IMR-90 (cell line): ENCODE data around the gene TPCN1. TPM values are rescaled to one million over a fixed set of nuclear protein-coding genes. Genes with fewer than 3 reads are reported as not detected.

ENCODE experiments used
- ATAC-seq: fragments of 200-7000 bp; cut with Tn5 transposase; 2 replicates; pipeline ENCODE4 v1.9.1; 2020; ENCODE audit warnings: low read depth, mild to moderate bottlenecking, moderate library complexity
- BruUV-seq: library from RNA; stranded (reverse); fragments of 400-500 nt; replicated peaks from 2 replicates; lab custom pipeline; 2021; lab: Mats Ljungman, UMichigan
- CTCF ChIA-PET: fragments of 300-600 bp; formaldehyde crosslinking; extraction: SDS; loops from one replicate; lab custom pipeline; 2021; ENCODE audit warnings: antibody characterized with exemption; lab: Yijun Ruan, JAX
- POLR2A ChIA-PET: fragments of 300-600 bp; sonication (Branson Sonifier 250); formaldehyde crosslinking; loops from one replicate; lab custom pipeline; 2022; ENCODE audit warnings: antibody characterized with exemption; ENCODE audit not compliant: unreplicated experiment; lab: Charles Lee
- DNase-seq: peaks from one replicate; pipeline ENCODE4 v3.0.0; 2013
- H2AFZ ChIP-seq: replicated peaks from 2 replicates; pipeline ENCODE3; 2013; ENCODE audit warnings: low read length, mild to moderate bottlenecking; ENCODE audit not compliant: poor library complexity
- H2AK5ac ChIP-seq: 2 replicates; pipeline ENCODE4 v1.6.1; 2013; ENCODE audit warnings: low read depth, low read length, inconsistent platforms
- H2AK9ac ChIP-seq: replicated peaks from 2 replicates; pipeline ENCODE3; 2013; ENCODE audit warnings: mild to moderate bottlenecking, low read depth, low read length, moderate library complexity; ENCODE audit not compliant: poor library complexity
- H2BK120ac ChIP-seq: 2 replicates; pipeline ENCODE4 v1.6.1; 2013; ENCODE audit warnings: low read depth, low read length, inconsistent platforms
- H2BK15ac ChIP-seq: 3 replicates; pipeline ENCODE4 v1.6.1; 2013; ENCODE audit warnings: low read depth, low read length, inconsistent platforms
- H2BK20ac ChIP-seq: 2 replicates; pipeline ENCODE4 v1.6.1; 2013; ENCODE audit warnings: low read depth, mild to moderate bottlenecking, inconsistent platforms, low read length, moderate library complexity
- H2BK5ac ChIP-seq: 2 replicates; pipeline ENCODE4 v1.6.1; 2013; ENCODE audit warnings: mild to moderate bottlenecking, low read depth, low read length, inconsistent platforms; ENCODE audit not compliant: poor library complexity, severe bottlenecking
- H3K14ac ChIP-seq: replicated peaks from 2 replicates; pipeline ENCODE4 v1.6.1; 2013; ENCODE audit warnings: low read depth, low read length, inconsistent platforms
- H3K18ac ChIP-seq: 2 replicates; pipeline ENCODE4 v1.6.1; 2013; ENCODE audit warnings: low read depth, low read length, control low read depth
- H3K23ac ChIP-seq: 2 replicates; pipeline ENCODE4 v1.6.1; 2013; ENCODE audit warnings: low read depth, low read length, inconsistent platforms
- H3K27ac ChIP-seq: 2 replicates; pipeline ENCODE4 v1.5.1; 2013; ENCODE audit warnings: mild to moderate bottlenecking, control low read depth, low read length; ENCODE audit not compliant: insufficient read depth
- H3K27me3 ChIP-seq: 2 replicates; pipeline ENCODE4 v1.6.1; 2013; ENCODE audit warnings: low read length; ENCODE audit not compliant: control insufficient read depth, insufficient read depth
- H3K36me3 ChIP-seq: 2 replicates; pipeline ENCODE4 v1.6.1; 2013; ENCODE audit warnings: low read length, mixed read lengths; ENCODE audit not compliant: control insufficient read depth, insufficient read depth
- H3K4ac ChIP-seq: 2 replicates; pipeline ENCODE4 v1.6.1; 2013; ENCODE audit warnings: low read depth, low read length, inconsistent platforms
- H3K4me1 ChIP-seq: 2 replicates; pipeline ENCODE4 v1.6.1; 2013; ENCODE audit warnings: low read length, mixed read lengths; ENCODE audit not compliant: control insufficient read depth, insufficient read depth
- H3K4me2 ChIP-seq: 2 replicates; pipeline ENCODE4 v1.6.1; 2013; ENCODE audit warnings: low read depth, mild to moderate bottlenecking, control low read depth, low read length, moderate library complexity
- H3K4me3 ChIP-seq: 2 replicates; pipeline ENCODE4 v1.5.1; 2013; ENCODE audit warnings: low read depth, mild to moderate bottlenecking, control low read depth, low read length, moderate library complexity; ENCODE audit not compliant: insufficient read depth
- H3K56ac ChIP-seq: 2 replicates; pipeline ENCODE4 v1.6.1; 2013; ENCODE audit warnings: low read length, inconsistent platforms; ENCODE audit not compliant: insufficient read depth; ENCODE audit errors: extremely low read depth
- H3K79me1 ChIP-seq, 2 experiments: 2 replicates each; pipeline ENCODE4 v1.6.1; 2013; ENCODE audit warnings: low read length in 2 of 2, inconsistent platforms in 1 of 2, low read depth in 1 of 2
- H3K9ac ChIP-seq: 2 replicates; pipeline ENCODE4 v1.6.1; 2013; ENCODE audit warnings: low read depth, low read length, control low read depth
- H3K9me1 ChIP-seq: 2 replicates; pipeline ENCODE4 v1.6.1; 2013; ENCODE audit warnings: low read length, inconsistent platforms; ENCODE audit not compliant: insufficient read depth
- H3K9me3 ChIP-seq: 2 replicates; pipeline ENCODE4 v1.6.1; 2013; ENCODE audit warnings: low read length; ENCODE audit not compliant: control insufficient read depth, insufficient read depth
- H4K20me1 ChIP-seq: 2 replicates; pipeline ENCODE4 v1.6.1; 2013; ENCODE audit warnings: low read length, inconsistent platforms; ENCODE audit not compliant: insufficient read depth
- H4K5ac ChIP-seq: 2 replicates; pipeline ENCODE4 v1.6.1; 2013; ENCODE audit warnings: mild to moderate bottlenecking, low read depth, low read length, control low read depth
- H4K8ac ChIP-seq, 2 experiments: 2 replicates each; pipeline ENCODE4 v1.6.1; 2013; ENCODE audit warnings: low read depth in 2 of 2, low read length in 2 of 2, control low read depth in 1 of 2, inconsistent platforms in 1 of 2
- H4K91ac ChIP-seq: 2 replicates; pipeline ENCODE4 v1.6.1; 2013; ENCODE audit warnings: low read depth, low read length, inconsistent platforms; ENCODE audit not compliant: insufficient read depth
- BHLHE40 ChIP-seq: fragments of 150-350 bp; IDR thresholded peaks from 2 replicates; pipeline ENCODE4 v1.6.1; 2016; ENCODE audit warnings: mild to moderate bottlenecking, low read depth, low read length
- CEBPB ChIP-seq: IDR thresholded peaks from 2 replicates; pipeline ENCODE4 v1.6.1; 2012; ENCODE audit warnings: low read depth, low read length, improper control_type of control experiment
- CHD1 ChIP-seq: IDR thresholded peaks from 2 replicates; pipeline ENCODE4 v1.6.1; 2012; ENCODE audit warnings: low read depth, low read length, improper control_type of control experiment
- FOS ChIP-seq: fragments of 150-350 bp; IDR thresholded peaks from 2 replicates; pipeline ENCODE4 v1.6.1; 2016; ENCODE audit warnings: low read depth, low read length
- MAFK ChIP-seq: IDR thresholded peaks from 2 replicates; pipeline ENCODE4 v1.6.1; 2012; ENCODE audit warnings: low read depth, low read length, improper control_type of control experiment
- MAZ ChIP-seq: IDR thresholded peaks from 2 replicates; pipeline ENCODE4 v1.6.1; 2012; ENCODE audit warnings: low read depth, mild to moderate bottlenecking, low read length, improper control_type of control experiment, moderate library complexity, borderline replicate concordance
- MXI1 ChIP-seq: IDR thresholded peaks from 2 replicates; pipeline ENCODE4 v1.6.1; 2012; ENCODE audit warnings: low read depth, mild to moderate bottlenecking, low read length, moderate library complexity, borderline replicate concordance
- NFE2L2 ChIP-seq: fragments of 150-350 bp; IDR thresholded peaks from 2 replicates; pipeline ENCODE4 v1.6.1; 2016; ENCODE audit warnings: low read depth, mild to moderate bottlenecking, low read length
- POLR2A ChIP-seq: IDR thresholded peaks from 2 replicates; pipeline ENCODE4 v1.6.1; 2012; ENCODE audit warnings: mild to moderate bottlenecking, low read depth, low read length
- RAD21 ChIP-seq: IDR thresholded peaks from 2 replicates; pipeline ENCODE4 v1.6.1; 2012; ENCODE audit warnings: low read length, improper control_type of control experiment
- RCOR1 ChIP-seq: IDR thresholded peaks from 2 replicates; pipeline ENCODE4 v1.6.1; 2012; ENCODE audit warnings: mild to moderate bottlenecking, low read length, improper control_type of control experiment; ENCODE audit not compliant: insufficient replicate concordance
- RFX5 ChIP-seq: IDR thresholded peaks from 2 replicates; pipeline ENCODE4 v1.8.0; 2012; ENCODE audit warnings: low read depth, mild to moderate bottlenecking, low read length, moderate library complexity
- SMC3 ChIP-seq: fragments of 150-350 bp; IDR thresholded peaks from 2 replicates; pipeline ENCODE4 v1.6.1; 2016; ENCODE audit warnings: low read depth, mild to moderate bottlenecking, antibody characterized with exemption, low read length, moderate library complexity
- WGBS, 2 experiments: methylation state at CpG; one replicate each; pipeline versions ENCODE4 v1.1.5 to v1.1.7; 2013; ENCODE audit warnings: missing lambda C conversion rate in 2 of 2; ENCODE audit not compliant: insufficient read length in 1 of 2; ENCODE audit errors: extremely low coverage in 2 of 2; 5-methylcytosine and 5-hydroxymethylcytosine counted together
- dilution Hi-C: fragments of 300-500 bp; cut with HindIII; formaldehyde crosslinking; loops from one replicate; pipeline ENCODE4 v1.14.3; 2018; ENCODE audit warnings: low sequenced_read_pairs; ENCODE audit not compliant: unreplicated experiment
- in situ Hi-C: fragments of 300-500 bp; cut with MboI; formaldehyde crosslinking; loops from 3 replicates; pipeline ENCODE4 v1.14.3; 2019; ENCODE audit warnings: low sequenced_read_pairs, inconsistent platforms, mixed read lengths
- intact Hi-C: fragments of 100-400 bp; cut with micrococcal nuclease; formaldehyde crosslinking; loops from 2 replicates; pipeline ENCODE4 v1.10.0; 2022
- polyA plus RNA-seq, 3 experiments: library from polyadenylated mRNA; depleted of rRNA; stranded (reverse); fragments of >200 nt; gene quantifications; 2 replicates each; pipeline ENCODE4 v1.2.3, GENCODE V29; 2012; ENCODE audit warnings: low replicate concordance in 1 of 3
- total RNA-seq: library from RNA; depleted of rRNA; stranded (reverse); fragments of >200 nt; gene quantifications from 2 replicates; pipeline ENCODE4 v1.2.3, GENCODE V29; 2012
- TF ChIP-seq, protein P1 (sequence below): fragments of 150-350 bp; IDR thresholded peaks from 2 replicates; pipeline ENCODE4 v1.6.1; 2017; ENCODE audit warnings: mild to moderate bottlenecking, antibody characterized with exemption, low read length, low read depth
- TF ChIP-seq, protein P2 (sequence below): fragments of 150-350 bp; IDR thresholded peaks from 2 replicates; pipeline ENCODE4 v1.6.1; 2016; ENCODE audit warnings: low read depth, mild to moderate bottlenecking, low read length, moderate library complexity, borderline replicate concordance
- TF ChIP-seq, protein P3 (sequence below): conservative IDR thresholded peaks from 2 replicates; pipeline ENCODE4 v1.5.1; 2012; ENCODE audit warnings: mild to moderate bottlenecking, low read depth, low read length, improper control_type of control experiment

TPCN1 gene
- total and polyA plus RNA-seq, 2 of the 4 experiments (the other 2 are of a cell fraction), result 2.0 to 13.2 TPM

DNA sequence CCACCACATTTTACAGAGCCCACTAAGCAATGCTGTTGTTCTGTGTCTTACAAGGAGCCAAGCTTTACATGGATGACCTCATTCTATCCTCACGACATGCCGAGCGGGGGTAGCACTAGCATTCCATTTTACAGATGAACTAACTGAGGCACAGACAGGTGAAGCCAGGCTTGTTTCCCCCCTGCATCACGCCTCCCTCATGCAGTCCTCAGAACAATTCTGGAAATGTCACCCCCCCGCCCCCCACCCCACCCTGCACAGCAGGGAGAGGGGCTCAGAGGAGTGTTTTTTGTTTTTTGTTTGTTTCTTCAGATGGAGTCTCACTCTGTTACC lies 112.1 kb downstream of the TPCN1 start:
- intact Hi-C loops (no loop called here), dilution Hi-C loops (no loop called here), in situ Hi-C loops (no loop called here)
- H2BK120ac ChIP-seq, result no peak overlapping the region
- H3K36me3 ChIP-seq, result peaks cover 10% of the 10 kb centered on the region; the same call in 1 of the 2 replicates
- H3K79me1 ChIP-seq, result peaks cover 7 to 19% of the 10 kb centered on the region in 2 experiments
- H3K4me1 ChIP-seq, result peaks cover 1% of the 10 kb centered on the region; the same call in 1 of the 2 replicates
- 0 out of 2 replicates have a peak, but pooled peaks cover 3% of the 10 kb centered on the region for H3K9me1 ChIP-seq
- BruUV-seq, result no TSS peak
- H3K56ac ChIP-seq, result no peak overlapping the region
- H3K4me3 ChIP-seq, result no peak overlapping the region
- no peak overlapping the region for H2AK5ac ChIP-seq
- no peak overlapping the region for H3K14ac ChIP-seq
- no peak overlapping the region for H3K4ac ChIP-seq
- H3K18ac ChIP-seq, result no peak overlapping the region
- no peaks in the 10 kb centered on the region for H3K9me3 ChIP-seq
- H3K4me2 ChIP-seq, result no peak overlapping the region; the same call in 1 of the 2 replicates
- H4K8ac ChIP-seq, result no peak overlapping the region
- ChIA-PET POLR2A (no interaction called here), CTCF (interaction anchor here (0.7 kb wide), 1 partner anchor 92 kb away, joined by 3 read pairs; no protein-coding TSS in a partner anchor)
- no peak overlapping the region for H2BK20ac ChIP-seq
- ATAC-seq, result no peak
- no peaks in the 10 kb centered on the region for H4K20me1 ChIP-seq
- H3K23ac ChIP-seq, result no peak overlapping the region
- H2AFZ ChIP-seq, result peak overlapping the region; percentile 41
- H2BK5ac ChIP-seq, result no peak overlapping the region
- peak overlapping the region; percentile 42 for H2AK9ac ChIP-seq
- H2BK15ac ChIP-seq, result no peak overlapping the region
- no peak overlapping the region for H3K27ac ChIP-seq
- no peak for DNase-seq
- H4K5ac ChIP-seq, result no peak overlapping the region
- H3K27me3 ChIP-seq, result no peaks in the 10 kb centered on the region
- no peak overlapping the region for H4K91ac ChIP-seq
- WGBS, 2 experiments, result no CpG with 5 or more reads among the region's 5 CpGs
- TF ChIP-seq BHLHE40, result no peak
- no peak for TF ChIP-seq MAFK
- no peak for TF ChIP-seq MAZ
- TF ChIP-seq, protein P1, sequence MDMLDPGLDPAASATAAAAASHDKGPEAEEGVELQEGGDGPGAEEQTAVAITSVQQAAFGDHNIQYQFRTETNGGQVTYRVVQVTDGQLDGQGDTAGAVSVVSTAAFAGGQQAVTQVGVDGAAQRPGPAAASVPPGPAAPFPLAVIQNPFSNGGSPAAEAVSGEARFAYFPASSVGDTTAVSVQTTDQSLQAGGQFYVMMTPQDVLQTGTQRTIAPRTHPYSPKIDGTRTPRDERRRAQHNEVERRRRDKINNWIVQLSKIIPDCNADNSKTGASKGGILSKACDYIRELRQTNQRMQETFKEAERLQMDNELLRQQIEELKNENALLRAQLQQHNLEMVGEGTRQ, result no peak
- TF ChIP-seq RFX5, result no peak
- no peak for TF ChIP-seq CEBPB
- no peak for TF ChIP-seq POLR2A
- TF ChIP-seq CHD1, result no peak
- TF ChIP-seq NFE2L2, result no peak
- no peak for TF ChIP-seq RAD21
- TF ChIP-seq RCOR1, result no peak
- no peak for TF ChIP-seq MXI1
- TF ChIP-seq SMC3, result no peak
- TF ChIP-seq, protein P2, sequence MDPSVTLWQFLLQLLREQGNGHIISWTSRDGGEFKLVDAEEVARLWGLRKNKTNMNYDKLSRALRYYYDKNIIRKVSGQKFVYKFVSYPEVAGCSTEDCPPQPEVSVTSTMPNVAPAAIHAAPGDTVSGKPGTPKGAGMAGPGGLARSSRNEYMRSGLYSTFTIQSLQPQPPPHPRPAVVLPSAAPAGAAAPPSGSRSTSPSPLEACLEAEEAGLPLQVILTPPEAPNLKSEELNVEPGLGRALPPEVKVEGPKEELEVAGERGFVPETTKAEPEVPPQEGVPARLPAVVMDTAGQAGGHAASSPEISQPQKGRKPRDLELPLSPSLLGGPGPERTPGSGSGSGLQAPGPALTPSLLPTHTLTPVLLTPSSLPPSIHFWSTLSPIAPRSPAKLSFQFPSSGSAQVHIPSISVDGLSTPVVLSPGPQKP, result no peak
- TF ChIP-seq, protein P3, sequence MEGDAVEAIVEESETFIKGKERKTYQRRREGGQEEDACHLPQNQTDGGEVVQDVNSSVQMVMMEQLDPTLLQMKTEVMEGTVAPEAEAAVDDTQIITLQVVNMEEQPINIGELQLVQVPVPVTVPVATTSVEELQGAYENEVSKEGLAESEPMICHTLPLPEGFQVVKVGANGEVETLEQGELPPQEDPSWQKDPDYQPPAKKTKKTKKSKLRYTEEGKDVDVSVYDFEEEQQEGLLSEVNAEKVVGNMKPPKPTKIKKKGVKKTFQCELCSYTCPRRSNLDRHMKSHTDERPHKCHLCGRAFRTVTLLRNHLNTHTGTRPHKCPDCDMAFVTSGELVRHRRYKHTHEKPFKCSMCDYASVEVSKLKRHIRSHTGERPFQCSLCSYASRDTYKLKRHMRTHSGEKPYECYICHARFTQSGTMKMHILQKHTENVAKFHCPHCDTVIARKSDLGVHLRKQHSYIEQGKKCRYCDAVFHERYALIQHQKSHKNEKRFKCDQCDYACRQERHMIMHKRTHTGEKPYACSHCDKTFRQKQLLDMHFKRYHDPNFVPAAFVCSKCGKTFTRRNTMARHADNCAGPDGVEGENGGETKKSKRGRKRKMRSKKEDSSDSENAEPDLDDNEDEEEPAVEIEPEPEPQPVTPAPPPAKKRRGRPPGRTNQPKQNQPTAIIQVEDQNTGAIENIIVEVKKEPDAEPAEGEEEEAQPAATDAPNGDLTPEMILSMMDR, result no peak
- no peak for TF ChIP-seq FOS
- H3K9ac ChIP-seq, result no peak overlapping the region
